ENCODE measurements around the gene RASL11B. TPM values are rescaled to one million over a fixed set of nuclear protein-coding genes. Genes with fewer than 3 reads are reported as not detected.

The RASL11B gene
- total RNA-seq, 1 donor from 2014 or later: 14.5 TPM

DNA sequence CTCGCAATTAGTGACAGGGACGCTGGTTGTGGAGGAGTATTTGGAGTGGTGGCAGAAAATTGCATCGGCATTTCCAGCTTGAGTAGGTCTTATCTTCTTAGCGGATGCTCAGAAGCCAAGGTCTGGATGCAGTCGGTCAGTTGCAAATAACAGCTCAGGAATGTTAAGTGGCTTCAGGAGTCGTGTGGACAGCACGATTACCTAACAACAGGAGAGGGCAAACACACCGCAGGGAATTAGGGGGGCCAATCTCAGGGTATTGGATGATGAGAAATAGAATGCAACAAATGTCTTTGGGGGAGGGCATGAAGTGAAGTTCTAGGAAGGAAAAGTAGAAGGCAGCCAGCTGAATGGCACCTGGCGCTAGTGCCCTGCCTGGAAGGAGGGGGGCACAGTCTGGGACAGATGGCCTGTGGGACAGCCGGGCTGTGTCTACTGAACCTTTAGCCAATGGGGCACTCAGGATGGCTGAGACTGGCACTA is 11.8 kb downstream of the RASL11B start:
- no peak for DNase-seq (ENCODE audit: low spot score)

- DNase-seq (ENCODE audit: low spot score): no peak
These were observed 12.8 kb downstream of the RASL11B start for GRCh38 chr4:52874948-52875347.

DNA sequence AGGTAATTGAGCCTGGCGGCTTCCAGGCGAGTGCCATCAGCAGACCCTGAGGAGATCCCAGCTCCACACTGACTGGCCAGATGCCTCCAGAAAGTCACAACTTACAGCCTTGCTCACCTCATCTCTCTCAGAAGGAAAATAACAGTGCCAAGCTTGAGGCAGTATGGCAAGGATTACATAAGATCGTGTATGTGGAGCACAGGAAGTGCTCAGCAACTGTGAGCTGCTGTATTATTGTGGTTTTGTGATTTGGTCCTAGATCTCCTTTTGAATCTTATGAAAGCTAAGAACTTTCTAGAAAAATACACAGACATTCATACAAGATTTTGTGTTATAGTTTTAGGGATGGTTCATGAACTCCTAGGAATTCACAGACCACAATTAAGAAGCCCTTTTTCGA is 14.0 kb downstream of the RASL11B start:
- DNase-seq (ENCODE audit: low spot score): no peak

GRCh38 chr4:52877036-52877435 is 14.9 kb downstream of the RASL11B start:
- DNase-seq (ENCODE audit: low spot score): no peak

DNA sequence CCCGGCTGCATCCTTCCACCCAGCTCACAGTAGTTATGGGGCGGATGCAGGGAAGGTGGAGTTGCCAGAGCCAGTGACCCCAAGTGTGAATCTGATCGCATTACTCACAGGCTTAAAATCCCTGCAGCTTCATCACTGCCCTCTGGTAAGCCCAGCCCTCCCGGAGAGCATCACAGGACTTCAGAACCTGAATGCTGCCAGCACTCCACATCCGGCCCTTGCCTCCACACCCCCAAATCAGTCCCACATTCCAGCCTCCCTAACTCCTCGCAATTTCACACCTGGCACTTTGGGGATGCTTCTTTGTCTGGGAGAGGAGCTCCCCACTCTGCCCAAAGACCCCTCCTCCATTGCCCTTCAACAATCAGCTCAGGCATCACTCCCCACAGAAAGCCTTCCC is 15.6 kb downstream of the RASL11B start:
- DNase-seq (ENCODE audit: low spot score): no peak

DNA sequence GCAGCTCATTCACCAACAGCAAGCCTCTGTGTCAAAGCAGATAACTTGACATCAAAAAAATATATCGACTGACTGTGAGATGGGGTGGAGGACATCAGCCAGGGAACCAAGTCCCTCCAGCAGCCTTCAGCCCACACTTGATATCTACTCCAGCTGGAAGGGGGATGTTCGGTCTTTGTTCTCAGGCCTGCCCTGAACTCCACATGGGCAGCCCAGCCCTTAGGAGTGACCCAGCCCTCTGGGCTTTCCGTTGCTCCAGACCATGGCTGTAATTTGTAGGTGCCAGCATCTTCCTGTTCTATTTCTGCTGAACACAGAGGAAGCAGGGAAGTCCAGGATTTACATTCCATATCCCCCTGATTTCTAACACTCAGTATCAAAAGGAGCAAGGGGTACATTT is 17.4 kb downstream of the RASL11B start:
- no peak for DNase-seq (ENCODE audit: low spot score)

- no peak for DNase-seq (ENCODE audit: low spot score)
These were observed 18.9 kb downstream of the RASL11B start for GRCh38 chr4:52880994-52881393.

- no peak for DNase-seq (ENCODE audit: low spot score)
These were observed 21.1 kb downstream of the RASL11B start for GRCh38 chr4:52883183-52883621.

DNA sequence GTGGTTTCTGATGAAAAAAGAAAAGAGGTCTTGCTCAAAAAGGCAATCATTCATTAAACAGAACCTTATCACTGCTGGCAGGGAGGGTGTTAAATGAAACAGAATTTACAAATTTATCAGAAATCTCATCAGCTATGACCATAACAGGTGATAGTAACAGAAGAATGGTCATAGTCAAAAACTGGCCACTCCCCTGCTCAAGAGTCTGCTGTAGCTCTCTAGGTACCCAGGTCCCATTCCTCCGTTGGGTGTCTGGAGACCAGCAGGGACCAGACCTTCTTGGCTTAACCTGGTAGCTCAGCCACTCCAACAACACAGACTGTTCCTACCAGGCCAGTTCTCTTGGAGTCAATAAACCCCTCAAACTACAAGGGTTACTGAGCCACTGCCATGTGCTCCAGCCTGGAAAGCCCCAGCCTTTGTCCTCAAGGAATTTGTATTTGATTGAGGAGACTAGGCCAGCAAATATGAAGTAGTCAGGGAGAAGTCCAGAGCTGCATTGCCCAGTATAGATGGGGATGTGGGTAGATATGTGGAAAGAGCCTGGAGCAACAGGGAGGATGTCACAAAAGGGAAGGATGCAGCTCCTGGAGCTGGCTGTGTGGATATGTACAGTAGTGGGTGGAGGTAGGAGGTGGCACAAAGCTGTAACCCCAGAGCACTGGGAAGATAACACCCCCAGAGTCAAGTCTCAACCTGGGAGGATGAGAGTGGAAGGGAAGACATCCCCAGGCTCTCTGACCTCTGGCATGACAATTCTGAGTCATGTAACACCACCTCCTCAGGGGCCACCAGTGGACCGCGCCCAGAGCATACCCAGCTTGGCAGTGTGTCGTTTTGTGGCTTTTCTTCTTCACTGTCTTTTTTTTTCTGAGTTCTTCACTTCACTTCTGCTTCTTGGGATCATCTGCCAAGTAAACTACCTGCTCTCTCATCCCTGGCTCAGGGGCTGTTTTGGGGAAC is 21.9 kb downstream of the RASL11B start:
- DNase-seq (ENCODE audit: low spot score): no peak

- DNase-seq (ENCODE audit: low spot score): no peak
These were observed 22.9 kb downstream of the RASL11B start for GRCh38 chr4:52884994-52885393.

DNA sequence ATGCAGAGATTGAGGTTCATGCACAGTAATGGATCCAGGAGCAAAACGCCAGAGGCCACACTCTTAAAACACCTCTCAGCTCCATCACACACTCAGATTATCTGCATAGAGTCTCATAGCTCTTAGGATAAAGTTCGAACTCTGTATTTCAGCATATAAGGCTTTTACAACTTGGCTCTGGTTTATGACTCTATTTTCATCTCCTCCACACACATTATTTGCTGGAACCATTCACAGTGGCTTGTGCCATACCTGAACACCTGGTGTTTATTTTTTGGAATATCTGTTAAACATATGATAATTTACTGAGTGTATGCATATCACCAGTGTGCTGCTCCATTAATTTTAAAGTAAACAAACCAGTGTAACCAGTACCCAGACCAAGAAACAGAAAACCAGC is 27.2 kb downstream of the RASL11B start:
- no peak for DNase-seq (ENCODE audit: low spot score)

DNA sequence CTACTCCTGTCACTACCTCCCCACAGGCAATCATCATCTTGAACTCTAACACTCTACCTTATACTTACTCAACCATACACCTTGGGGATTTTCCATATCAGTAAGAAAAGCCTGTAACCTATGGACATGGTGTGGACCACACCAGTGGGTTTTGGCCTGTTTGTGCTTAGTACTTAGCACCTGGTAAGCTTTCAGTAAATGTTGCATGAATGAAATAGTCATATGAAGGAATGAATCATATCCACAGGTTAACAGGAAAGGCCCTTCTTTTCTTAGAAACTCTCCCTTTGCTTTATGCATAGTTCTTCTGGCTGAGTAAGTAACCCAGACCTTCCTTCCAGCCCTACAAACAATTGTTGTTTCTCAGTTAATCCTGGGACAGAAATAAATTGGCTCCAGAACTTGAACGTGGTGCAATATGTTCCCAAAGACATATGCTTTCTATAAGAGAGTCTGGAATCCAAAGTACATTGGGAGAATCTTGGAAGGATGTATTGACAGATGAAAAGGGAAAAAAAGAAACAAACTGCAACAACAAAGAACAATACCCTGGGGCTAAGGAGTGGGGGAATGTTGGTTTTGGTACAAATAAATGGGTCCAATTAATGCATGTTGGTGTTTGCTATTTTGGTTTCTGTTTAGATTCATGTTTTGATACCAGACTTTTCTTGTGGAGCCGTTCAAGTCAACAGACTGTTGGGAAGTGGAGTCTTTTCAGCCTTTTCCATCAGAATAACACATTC is 27.8 kb downstream of the RASL11B start:
- DNase-seq (ENCODE audit: low spot score): no peak

- DNase-seq (ENCODE audit: low spot score): no peak
These were observed 28.3 kb downstream of the RASL11B start for GRCh38 chr4:52890521-52890791.

DNA sequence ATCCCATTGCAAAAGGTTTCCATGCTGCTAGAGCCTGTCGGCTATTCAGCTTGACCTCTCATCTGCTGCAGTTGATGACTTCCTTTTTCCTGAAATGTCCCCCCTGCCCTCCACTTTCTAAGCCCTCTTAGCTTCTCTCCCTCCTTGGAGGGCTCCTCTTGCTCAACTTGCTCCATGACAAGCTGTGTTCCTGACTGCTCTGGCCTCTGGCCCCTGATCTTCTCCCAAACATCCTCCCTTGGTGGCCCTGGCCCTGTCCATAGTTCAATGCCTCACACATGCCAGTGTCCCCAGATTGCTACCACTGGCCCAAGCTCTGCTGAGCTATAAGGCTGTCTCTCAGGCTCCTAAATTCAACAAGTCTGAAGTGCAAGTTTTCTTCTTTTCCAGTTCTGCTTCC is 29.6 kb downstream of the RASL11B start:
- no peak for DNase-seq (ENCODE audit: low spot score)

- no peak for DNase-seq (ENCODE audit: low spot score)
These were observed 30.8 kb downstream of the RASL11B start for GRCh38 chr4:52892880-52893279.

DNA sequence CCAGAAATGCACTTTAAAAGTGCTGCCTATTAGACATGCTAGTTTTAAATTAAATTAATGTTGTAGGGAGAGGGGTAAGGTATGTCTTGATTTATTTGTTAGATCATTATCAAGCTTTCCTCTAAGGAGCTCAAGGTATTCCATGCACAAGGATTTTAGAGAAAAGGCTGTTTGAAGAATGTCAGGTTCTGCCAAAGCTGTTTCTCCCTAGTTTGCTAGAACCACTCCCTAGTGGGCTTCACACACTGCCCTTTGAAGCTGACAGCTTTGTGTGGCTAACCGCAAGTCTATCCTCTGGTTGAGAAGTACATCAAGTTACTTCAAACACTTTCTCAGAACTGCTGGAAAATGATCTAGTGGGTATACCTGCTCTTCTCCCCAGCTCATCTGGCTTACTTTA is 32.3 kb downstream of the RASL11B start:
- no peak for DNase-seq (ENCODE audit: low spot score)

DNA sequence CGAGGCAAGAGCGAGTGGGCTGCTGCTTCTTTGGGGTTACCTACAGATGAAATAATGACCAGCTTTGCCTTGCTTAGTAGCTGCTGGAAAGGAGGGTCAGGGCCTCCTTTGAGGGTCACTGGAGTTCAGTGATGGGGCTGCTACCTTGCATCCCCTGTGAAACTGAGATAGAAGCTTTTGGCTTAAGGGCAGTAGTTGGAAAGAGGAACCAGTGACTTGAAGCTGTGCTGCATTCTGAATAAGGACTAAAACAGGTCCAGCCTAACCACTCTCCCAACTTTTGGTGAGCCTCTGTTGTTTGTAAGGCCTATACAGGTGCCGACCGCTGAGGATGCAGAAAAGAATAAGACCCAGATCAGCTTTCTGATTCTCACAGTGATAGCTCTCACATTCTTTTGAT is 41.2 kb downstream of the RASL11B start:
- no peak for DNase-seq (ENCODE audit: low spot score)

- no peak for DNase-seq (ENCODE audit: low spot score)
These were observed 42.3 kb downstream of the RASL11B start for GRCh38 chr4:52904421-52904820.

DNA sequence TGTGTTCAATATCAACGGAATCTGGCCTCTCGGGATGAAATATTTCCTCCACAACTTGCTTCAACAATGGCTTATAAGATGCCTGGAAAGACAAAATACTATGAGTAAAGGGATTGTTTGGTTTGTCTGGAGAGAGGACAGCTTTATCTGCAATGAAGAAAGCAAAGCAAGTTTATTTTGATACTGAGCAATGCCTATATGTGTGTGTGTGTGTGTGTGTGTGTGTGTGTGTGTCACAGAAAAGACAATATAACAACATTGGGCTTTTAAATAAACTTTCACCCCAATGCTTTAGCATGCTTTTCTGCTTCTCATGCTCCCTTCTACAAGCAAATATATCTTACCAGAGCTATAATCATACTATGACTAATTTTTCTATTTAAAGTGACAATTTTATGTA is 45.4 kb downstream of the RASL11B start:
- no peak for DNase-seq (ENCODE audit: low spot score)

- no peak for DNase-seq (ENCODE audit: low spot score)
These were observed 48.0 kb downstream of the RASL11B start for GRCh38 chr4:52910115-52910514.

- peak; percentile 87 for DNase-seq (ENCODE audit: low spot score)
These were observed 49.7 kb downstream of the RASL11B start for GRCh38 chr4:52911684-52912294.

DNA sequence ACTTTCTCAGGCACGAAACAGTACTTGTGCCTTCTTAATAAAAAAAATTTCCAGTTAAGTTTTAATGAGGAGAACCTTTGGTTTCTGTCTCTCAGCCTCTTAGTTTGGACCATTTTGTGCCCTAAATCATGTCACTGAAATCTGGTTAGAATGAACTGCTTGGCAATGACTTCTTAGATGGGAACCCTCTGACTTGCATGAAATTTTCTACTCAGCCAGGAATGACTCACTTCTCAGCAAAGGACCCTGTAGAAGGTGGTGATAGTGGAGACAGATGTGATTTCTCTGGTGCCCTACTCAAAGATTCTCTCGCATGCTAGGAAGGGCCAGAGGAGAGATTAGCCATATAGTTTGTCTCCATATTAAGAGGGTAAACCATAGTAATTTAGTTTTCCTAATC is 50.5 kb downstream of the RASL11B start:
- DNase-seq (ENCODE audit: low spot score): no peak

Data from ureter (tissue), 1 donor.